Stimulated activated naive CD8-positive, alpha-beta T cell treated with anti-CD3 and anti-CD28 coated beads, Interleukin-15, Interleukin-2, amounts not matched to agents 100 U/mL and 50 U/mL, for 24 hours (primary cell): ENCODE results near the gene BABAM2.

Experiments used
- ATAC-seq: fragments of 150-1000 bp; cut with Tn5 transposase; one replicate; pipeline ENCODE4 v1.10.0; 2021
- DNase-seq: peaks from one replicate; pipeline ENCODE4 v3.0.0; 2021

BABAM2 gene

DNA sequence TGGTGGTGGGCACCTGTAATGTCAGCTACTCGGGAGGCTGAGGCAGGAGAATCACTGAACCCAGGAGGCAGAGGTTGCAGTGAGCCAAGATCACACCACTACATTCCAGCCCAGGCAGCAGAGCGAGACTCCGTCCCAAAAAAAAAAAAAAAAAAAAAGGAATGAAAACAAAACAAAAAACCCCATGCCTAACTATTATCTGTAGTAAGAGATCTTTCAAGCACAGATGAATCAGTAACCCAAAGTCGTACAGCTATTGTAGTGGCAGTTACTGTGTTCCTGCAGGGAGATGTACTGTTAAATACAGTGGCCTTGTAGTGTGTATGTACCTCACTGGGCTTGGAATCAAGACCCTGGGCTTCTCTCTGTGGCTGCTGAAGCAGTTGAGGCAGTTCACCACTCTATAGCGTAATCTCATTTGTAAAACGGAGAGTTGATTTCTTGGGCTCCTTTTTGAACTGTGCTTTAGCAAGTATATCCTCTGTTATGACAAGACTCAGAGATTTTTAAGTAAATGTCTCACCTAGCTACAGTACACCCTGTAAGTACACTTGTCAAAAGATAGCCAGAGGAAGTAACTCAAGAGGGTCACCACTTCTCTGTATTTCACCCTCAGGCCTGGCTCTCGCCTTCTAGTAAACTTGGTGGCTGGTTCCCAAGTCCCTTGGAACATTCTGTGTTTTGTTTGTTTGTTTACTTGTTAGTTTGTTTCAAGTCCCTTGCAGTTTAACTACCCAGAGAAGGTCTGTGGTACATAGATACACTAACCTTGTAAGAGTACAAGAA lies 392.5 kb downstream of the BABAM2 start:
- DNase-seq (no peak), ATAC-seq (no peak)

DNA sequence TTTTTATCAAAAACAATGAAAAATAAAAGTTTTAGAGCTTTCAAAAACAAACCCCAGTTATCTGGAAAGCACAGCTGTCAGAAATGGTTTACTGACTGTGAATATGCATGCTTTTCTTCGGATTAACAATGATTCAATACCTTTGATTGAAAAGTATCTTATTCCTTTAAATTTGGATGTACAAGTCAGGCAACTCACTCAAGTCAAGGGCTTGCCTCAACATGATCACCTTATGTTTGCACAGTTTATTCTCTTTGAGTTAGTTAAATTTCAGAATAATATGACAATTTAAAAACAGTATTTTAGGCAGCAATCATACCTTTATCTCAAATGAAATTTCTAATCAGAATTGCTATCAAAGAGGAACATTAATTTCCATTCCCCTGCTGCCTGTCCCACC lies 393.3 kb downstream of the BABAM2 start:
- ATAC-seq, result no peak
- DNase-seq, result no peak

DNA sequence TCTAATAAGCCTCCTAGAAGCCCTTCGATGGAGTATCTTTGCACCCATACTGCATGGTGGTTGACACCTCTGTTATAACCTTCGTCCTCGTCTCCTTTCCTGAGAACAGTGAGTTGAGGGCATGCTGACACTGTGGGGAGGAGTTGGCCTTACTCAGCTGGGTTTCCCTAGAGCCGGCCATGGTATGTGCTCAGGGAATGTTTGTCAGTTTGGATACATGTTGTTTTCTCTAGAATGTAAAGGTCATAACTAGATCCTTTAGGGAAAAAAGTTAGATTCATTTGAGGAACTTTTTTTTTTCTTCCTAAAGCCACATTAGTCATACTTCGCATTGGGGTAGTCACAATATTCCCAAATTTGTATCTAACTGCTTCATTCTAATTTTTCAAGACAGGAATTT lies 396.1 kb downstream of the BABAM2 start:
- DNase-seq (no peak), ATAC-seq (no peak)

DNA sequence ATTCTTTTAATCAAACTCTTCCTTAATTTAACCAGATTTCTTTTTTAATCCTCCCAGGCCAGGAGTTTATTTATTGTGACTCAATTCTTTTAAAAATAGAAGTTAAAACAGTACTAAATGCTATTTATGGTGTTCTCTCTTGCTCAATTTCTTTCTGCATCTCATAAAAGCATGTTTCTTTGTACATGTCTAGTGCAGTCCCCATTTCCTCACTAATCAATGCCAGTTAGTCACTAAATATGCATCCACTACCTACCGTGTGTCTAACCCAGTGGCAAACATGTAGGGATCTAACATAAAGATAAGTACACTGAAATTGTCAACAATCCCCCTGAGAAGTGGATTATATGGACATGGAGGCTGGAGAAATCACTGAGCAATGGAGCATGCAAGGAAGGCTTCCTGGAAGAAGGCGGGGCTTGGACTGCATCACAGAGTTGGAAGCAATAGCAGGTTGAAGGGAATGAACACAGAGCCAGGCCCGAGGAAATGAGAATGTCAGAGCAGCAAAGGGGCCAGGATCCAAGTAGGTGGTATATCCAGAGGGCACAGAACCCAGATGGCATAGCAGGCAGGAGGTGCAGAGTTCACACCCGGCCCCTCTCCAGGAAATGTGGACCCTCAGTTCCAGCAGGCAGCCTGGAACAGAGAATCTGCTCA lies 396.9 kb downstream of the BABAM2 start:
- DNase-seq (no peak), ATAC-seq (no peak)

DNA sequence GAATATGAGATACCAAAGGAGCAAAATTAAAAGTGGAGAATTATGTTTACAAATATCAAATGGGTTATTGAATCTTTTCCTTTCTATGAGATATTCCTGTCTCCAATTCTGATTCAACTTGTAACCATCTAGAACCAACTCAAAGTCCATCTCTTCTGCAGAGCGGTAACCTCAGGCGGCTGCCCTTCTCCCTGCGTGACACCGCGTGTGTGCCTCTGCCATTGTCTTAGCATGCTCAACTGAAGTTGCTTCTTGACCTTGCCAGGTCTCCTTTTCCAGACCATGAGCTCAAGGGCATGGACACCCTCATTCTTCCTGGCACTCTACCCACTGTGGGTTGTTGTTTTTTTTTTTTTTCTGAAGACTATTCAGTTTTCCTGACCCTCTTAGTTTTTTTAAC lies 398.1 kb downstream of the BABAM2 start:
- no peak for DNase-seq
- no peak for ATAC-seq

DNA sequence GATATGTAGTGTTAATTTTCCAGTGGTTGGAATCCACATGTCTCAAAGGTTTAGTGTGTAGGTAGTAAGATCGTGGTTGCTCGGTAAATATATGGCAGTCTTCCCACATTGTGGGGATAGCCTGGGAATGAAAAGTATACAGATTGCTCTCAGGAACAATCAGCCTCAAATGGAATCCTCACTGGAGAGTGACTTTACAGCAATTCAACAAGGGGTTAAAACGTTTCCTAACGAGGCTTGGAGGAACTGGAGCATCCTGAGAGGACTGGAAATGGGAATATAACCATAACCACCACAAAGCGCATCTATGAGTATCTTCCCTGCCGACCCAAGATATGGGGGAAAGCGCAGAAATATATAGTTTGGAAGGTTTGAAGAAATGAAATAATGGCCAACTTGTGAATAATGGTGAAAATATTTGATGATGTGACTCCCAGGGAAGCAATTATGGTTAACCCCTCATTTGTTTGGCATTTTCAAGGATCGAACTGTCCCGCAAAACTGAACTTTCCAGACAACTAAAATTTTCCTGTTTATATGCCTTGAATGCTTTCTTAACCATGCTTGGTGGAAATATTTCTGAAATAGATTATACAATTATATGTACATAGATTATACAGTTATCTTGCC lies 401.4 kb downstream of the BABAM2 start:
- DNase-seq (no peak), ATAC-seq (no peak)

DNA sequence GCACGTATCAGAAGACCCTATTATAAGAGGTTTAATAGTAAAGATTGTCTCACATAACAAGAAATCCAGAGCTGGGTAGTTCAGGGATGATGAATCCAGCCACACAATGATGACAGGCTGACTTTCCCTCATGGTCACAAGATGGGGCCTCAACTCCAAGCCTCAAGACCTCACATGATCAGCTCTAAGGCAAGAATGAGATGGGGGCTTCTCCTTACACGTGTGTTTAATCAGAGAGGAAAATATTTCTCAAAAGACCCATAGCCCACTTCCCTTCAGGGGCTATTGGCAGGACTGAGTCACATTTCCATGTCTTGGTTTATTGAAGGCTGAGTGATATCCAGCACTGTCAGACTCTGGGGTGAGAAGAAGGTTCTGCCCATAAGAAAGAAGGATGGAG lies 402.0 kb downstream of the BABAM2 start:
- DNase-seq (peak; percentile 25), ATAC-seq (peak; percentile 91)

DNA sequence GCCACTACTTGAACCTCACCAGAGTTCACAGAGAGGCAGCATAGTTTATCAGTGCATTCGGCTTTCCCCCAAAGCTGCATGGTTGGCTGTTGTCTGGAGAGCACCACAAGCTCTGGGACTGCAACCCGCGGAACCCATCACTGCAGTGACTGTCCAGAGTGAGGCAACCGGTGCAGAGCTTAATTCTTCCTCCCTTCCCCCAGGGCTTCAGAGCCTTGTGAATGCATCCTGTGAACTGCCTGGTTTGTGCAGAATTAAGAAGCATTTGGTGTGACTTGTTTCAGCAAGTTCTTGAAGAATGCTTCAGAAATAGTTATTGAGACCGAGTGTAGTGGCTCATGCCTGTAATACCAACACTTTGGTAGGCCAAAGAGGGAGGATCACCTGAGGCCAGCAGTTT lies 402.9 kb downstream of the BABAM2 start:
- no peak for ATAC-seq
- no peak for DNase-seq

DNA sequence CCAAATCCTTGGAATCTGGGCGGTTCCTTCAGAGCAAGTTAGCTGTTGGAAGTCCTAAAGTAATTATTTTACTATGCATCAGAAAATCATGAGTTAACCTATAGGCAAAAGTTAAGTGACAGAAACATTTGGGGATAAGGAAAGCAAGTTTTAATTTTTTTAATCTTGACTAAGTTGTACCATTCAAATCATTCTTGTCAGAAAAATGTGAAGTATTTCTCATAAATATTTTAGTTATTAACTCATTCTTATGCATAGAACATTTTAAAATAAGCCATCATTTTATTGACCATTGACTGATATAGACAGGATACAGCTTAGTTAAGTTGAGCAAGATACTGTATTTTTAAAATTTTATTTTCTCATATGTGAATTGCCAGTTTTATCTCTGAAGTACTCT lies 403.9 kb downstream of the BABAM2 start:
- DNase-seq, result no peak
- no peak for ATAC-seq

DNA sequence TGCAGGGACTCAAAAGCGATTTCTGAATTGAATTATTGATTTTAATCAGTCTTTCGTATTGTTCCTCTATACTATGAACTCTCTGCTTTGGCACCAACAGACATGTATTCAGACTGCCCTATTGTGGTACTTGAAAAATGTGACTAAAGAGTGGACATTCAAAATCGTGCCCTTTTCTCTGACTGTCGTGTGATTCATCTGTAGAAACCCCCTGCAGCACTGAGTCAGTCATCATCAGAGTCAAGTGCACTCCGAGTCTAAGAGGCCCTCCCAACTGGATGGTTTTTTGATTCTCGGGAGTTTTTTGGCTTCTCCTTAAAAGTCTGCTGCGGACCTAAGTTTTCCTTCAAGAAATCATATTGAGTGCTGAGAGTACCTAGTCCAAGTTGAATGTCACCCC lies 405.7 kb downstream of the BABAM2 start:
- DNase-seq, result no peak
- ATAC-seq, result peak; percentile 63

DNA sequence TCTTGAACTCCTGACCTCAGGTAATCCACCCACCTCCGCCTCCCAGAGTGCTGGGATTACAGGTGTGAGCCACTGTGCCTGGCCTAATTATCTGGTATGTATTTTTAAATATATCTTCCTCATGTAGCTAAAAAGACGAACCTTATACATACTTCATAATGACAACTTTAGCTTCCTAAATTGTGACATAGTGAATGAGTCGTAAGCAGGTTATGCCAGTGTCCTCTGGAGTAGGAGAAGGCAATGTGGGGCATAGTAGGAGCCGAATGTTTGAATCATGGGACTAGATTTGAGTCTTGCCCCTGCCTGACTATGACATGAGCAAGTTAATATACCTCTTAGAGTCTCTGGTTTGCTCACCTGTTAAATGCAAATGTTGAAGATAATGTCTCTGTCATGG lies 406.4 kb downstream of the BABAM2 start:
- ATAC-seq (no peak), DNase-seq (no peak)

DNA sequence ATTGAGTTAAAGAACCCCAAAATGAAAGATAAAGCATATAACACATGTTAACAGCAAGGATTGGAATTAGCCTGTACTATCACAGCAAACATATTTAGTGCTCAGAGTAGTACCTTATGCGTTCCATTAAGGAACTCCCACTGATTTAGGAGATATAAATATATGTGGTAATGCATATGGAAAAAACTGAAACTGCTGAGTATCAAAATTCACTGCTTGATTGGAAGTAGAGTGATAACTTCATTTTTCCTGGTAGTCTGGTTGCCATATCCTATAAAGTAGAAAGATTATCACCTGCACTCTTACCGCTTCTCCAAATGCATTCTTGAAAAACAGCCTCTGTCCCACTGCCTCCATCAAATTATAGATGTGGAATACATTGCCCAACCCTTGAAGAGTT lies 407.0 kb downstream of the BABAM2 start:
- DNase-seq, result no peak
- no peak for ATAC-seq

DNA sequence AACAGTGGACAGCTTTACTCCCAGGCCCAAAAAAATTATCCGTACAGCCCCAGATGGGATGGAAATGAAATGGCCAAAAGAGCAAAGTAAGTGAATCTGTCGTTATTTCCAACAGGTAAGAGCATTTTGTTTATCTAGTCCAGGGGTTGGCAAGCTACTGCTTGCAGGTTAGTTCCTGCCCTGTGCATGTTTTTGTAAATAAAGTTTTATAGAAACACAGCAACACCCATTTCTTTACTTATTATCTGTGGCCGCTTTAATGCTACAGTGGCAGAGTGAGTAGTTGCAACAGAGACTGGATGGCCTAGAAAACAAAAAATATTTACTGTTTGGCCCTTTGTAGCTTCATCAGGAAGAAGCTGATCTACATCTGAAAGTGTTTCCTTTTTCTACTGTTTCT lies 407.9 kb downstream of the BABAM2 start:
- no peak for DNase-seq
- ATAC-seq, result no peak

DNA sequence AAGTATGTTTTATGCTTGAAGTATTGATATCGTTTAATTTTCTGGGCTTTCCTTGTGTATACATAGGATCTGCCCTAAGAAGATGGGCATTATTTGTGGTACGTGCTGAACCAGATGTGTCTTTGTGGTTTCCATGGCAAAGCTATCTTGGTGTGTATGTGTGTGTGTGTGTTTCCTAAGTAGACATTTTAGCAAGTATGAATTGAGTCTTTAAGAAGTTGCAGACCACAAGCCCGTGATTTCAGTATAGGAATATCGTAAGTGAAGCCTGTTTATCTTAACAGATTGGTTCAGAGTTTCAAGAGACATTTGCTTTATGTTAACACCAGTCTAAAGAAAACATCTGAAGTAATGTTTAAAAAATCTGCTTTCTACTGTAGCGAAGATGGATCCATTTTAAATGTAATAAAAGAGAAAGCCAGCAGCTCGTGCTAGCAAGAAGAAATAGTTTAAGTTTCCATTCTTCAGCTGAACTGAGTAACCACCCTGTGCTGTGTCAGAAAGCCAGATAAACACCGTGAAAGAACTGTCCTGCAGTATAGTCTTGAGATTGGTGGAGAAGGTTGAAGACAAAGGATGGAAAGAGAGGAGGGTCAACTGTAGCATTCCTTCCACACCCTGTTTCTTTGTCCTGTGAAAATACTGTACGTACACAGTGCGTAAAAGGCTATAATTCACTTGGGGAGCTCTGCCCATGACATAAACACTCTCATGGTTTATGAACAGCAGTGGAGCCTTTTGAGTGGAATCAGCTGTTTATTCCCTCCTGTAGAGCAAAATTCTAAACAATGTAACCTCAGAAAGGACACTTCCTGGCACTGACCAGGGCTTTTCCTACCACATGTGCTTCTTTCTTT lies 410.2 kb downstream of the BABAM2 start:
- DNase-seq, result no peak
- ATAC-seq, result no peak

DNA sequence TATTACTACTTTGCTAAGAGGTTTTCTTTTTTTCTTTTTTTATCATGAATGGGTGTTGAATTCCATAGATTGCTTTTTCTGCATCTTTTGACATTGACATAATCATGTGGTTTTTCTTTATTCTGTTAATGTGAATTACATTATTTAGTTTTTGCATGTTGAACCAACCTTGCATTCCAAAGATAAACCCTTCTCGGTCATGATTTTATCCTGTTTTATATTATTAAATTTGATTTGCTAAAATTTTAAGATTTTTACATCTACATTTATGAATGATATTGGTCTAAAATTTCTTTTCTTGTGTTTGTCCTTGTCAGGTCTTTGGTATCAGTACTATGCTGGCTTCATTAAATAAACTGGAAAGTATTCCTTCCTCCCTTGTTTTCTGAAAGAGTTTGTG lies 414.7 kb downstream of the BABAM2 start:
- DNase-seq (no peak), ATAC-seq (no peak)

DNA sequence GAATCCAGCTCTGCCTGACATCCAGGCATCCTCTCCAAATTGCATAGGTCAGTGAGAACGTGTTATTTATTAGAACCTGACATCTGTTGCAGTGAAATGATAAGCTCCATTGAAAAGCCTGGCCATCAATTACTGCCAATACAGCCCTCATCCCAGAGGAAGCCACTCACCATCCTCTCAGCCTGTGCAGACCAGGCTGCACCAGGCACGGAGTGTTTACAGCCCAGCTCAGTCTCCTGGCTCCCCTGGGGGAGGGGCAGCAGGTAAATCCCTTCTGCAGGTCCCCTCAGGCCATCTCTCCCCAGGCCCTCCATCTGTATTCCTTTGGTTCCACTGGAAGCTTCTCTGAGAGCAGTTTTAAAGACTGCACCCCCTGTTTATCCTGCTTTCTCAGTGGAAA lies 419.6 kb downstream of the BABAM2 start:
- no peak for DNase-seq
- no peak for ATAC-seq

DNA sequence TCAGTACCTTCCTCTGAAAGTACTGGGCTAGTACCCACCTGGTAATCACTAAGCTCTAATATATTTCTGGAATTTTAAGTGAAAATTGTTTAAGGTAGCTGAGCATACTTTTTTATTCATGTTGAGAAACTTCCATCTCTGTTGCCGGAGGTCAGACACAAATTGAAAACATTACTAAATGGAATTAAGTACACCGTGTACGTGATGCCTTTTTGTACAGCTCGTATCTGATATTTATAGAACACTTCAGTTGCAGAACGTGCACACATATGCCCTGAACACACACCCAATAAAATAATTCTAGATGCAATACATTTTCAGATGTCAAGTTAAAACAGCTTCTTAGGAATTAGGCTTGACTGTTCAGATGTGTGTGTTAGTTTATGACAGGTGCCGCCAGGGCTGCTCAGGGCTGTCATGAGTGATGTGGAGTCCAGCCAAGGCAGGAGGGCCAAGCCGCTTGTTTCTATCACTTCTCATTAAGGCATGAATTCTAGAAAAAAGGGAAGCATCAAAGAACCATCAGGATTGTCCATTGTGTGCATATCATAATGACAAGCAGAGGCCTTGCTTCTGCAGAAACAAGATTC lies 421.2 kb downstream of the BABAM2 start:
- ATAC-seq, result no peak
- no peak for DNase-seq

DNA sequence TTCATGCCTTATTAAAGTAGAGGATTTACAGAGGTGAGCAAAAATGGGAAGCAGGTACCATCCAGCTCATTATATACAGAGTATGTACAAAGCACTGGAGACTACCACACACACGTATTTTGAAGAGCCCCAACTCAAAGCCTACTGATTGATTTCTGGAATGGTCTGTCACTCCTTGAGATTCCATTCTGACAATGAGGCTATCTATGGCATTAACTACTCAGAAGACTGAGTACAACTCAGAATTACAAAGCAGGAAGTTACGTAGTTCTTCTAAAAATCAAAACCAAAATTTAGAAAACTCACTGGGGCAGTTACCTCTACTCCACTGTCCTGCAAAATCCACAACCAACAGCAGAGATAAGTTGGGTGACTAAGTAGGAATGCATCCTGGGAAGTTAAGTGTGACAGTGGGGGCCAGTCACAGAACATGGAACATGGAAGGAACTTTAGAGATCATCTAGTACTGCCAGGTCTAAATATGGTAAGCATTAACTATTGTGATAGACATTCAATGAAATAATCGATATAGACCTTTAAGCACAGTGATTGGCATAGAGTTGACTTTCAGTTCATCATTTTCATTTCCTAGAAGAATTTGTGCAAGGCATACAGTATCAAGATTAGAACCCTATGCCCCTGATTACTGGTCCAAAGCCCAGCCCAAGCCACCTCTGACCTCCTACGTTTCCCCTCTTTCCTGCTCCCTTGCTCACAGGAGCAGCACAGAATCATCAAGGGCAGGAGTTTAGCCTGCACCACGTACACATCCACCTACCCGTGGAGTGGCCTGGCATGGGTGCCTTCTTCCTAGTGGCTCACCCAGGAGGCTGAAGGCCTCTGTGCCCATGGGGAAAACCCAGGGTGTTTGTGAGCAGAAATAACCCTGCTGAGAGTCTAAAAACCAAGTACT lies 422.0 kb downstream of the BABAM2 start:
- ATAC-seq, result no peak
- DNase-seq, result no peak

DNA sequence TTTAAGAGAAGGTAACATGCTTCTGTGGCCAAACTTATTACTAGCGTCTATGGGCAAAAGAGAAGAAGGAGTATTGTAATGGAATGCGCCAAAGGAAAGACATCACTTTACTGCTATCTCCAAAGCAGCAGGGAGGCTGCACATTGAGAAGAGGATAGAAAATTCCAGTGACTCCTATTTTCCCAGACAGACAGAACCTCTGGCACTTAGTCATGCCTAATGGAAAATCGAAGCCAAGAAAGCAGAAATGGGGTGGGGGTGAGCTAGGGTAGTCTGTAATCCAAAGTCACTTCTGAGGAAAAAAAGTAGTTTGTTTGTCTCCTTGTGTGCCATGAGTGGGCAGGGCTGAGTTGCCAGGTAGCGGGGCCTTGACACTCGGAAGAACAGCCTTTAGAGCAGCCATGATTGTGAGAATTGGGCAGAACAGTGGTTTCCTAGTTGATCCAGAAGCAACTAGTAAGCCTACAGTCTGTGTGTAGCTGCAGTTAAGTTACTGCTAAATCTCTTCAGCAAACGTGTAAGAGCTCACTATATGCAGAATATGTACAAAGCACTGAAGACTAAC lies 422.8 kb downstream of the BABAM2 start:
- no peak for DNase-seq
- no peak for ATAC-seq

DNA sequence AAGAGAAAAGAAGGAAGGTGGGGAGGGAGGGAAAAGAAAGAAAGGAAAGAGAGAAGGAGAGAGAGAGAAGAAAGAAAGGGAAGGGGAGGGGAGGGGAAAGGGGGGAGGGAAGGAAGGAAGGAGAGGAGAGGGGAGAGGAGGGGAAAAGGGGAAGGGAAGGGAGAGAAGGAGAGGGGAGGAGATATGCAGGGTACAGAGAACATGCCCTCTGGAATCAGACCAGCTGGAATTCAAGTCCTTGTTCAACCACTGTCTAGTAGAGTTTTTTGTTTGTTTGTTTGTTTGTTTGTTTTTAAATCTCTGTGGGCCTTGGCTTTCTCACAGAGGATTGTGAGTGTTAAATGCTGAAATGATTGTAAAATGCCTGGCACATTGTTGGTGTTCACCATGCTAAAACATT lies 424.4 kb downstream of the BABAM2 start:
- DNase-seq (no peak), ATAC-seq (no peak)
